Stimulated activated CD8-positive, alpha-beta memory T cell treated with anti-CD3 and anti-CD28 coated beads, Interleukin-7, amount 100 ng/mL, for 48 hours (primary cell): ENCODE results near the gene KCNJ8.

Experiments used
- DNase-seq, 2 donors: peaks; one replicate each; pipeline ENCODE4 v3.0.0-alpha.2; 2020; ENCODE audit warnings: low read depth in 1 of 2; ENCODE audit errors: extremely low read depth in 1 of 2

KCNJ8 gene

GRCh38 chr12:21718944-21719650 lies 55.4 kb downstream of the KCNJ8 start:
- DNase-seq = no peak

GRCh38 chr12:21718403-21718802 lies 56.1 kb downstream of the KCNJ8 start:
- no peak for DNase-seq

GRCh38 chr12:21717767-21718166 lies 56.7 kb downstream of the KCNJ8 start:
- no peak for DNase-seq

- no peak for DNase-seq
Measured at GRCh38 chr12:21715386-21715785, 59.1 kb downstream of the KCNJ8 start.
